IMR-90 (cell line): Measurements from ENCODE around the gene SPANXD. TPM values are rescaled to one million over a fixed set of nuclear protein-coding genes. Genes with fewer than 3 reads are reported as not detected.
"Not testable (repeated sequence)": the region's sequence is repeated elsewhere in the genome, so short reads cannot be mapped to it uniquely, and the experiment has no call there.

Experiments
- ATAC-seq: fragments of 200-7000 bp; cut with Tn5 transposase; 2 replicates; pipeline ENCODE4 v1.9.1; 2020; ENCODE audit warnings: low read depth, mild to moderate bottlenecking, moderate library complexity
- Bru-seq: library from RNA; stranded (reverse); fragments of 400-500 nt; gene quantifications from one replicate; lab custom pipeline; 2021; lab: Mats Ljungman, UMichigan
- BruChase-seq, 2 experiments: library from RNA; stranded (reverse); fragments of 400-500 nt; gene quantifications; one replicate each; lab custom pipeline; 2021; lab: Mats Ljungman, UMichigan
- BruUV-seq: library from RNA; stranded (reverse); fragments of 400-500 nt; replicated peaks from 2 replicates; lab custom pipeline; 2021; lab: Mats Ljungman, UMichigan
- CTCF ChIA-PET: fragments of 300-600 bp; formaldehyde crosslinking; extraction: SDS; loops from one replicate; lab custom pipeline; 2021; ENCODE audit warnings: antibody characterized with exemption; lab: Yijun Ruan, JAX
- POLR2A ChIA-PET: fragments of 300-600 bp; sonication (Branson Sonifier 250); formaldehyde crosslinking; loops from one replicate; lab custom pipeline; 2022; ENCODE audit warnings: antibody characterized with exemption; ENCODE audit not compliant: unreplicated experiment; lab: Charles Lee
- DNase-seq: peaks from one replicate; pipeline ENCODE4 v3.0.0; 2013
- H2AFZ ChIP-seq: replicated peaks from 2 replicates; pipeline ENCODE3; 2013; ENCODE audit warnings: low read length, mild to moderate bottlenecking; ENCODE audit not compliant: poor library complexity
- H2AK5ac ChIP-seq: 2 replicates; pipeline ENCODE4 v1.6.1; 2013; ENCODE audit warnings: low read depth, low read length, inconsistent platforms
- H2AK9ac ChIP-seq: replicated peaks from 2 replicates; pipeline ENCODE3; 2013; ENCODE audit warnings: mild to moderate bottlenecking, low read depth, low read length, moderate library complexity; ENCODE audit not compliant: poor library complexity
- H2BK120ac ChIP-seq: 2 replicates; pipeline ENCODE4 v1.6.1; 2013; ENCODE audit warnings: low read depth, low read length, inconsistent platforms
- H2BK15ac ChIP-seq: 3 replicates; pipeline ENCODE4 v1.6.1; 2013; ENCODE audit warnings: low read depth, low read length, inconsistent platforms
- H2BK20ac ChIP-seq: 2 replicates; pipeline ENCODE4 v1.6.1; 2013; ENCODE audit warnings: low read depth, mild to moderate bottlenecking, inconsistent platforms, low read length, moderate library complexity
- H2BK5ac ChIP-seq: 2 replicates; pipeline ENCODE4 v1.6.1; 2013; ENCODE audit warnings: mild to moderate bottlenecking, low read depth, low read length, inconsistent platforms; ENCODE audit not compliant: poor library complexity, severe bottlenecking
- H3K14ac ChIP-seq: replicated peaks from 2 replicates; pipeline ENCODE4 v1.6.1; 2013; ENCODE audit warnings: low read depth, low read length, inconsistent platforms
- H3K18ac ChIP-seq: 2 replicates; pipeline ENCODE4 v1.6.1; 2013; ENCODE audit warnings: low read depth, low read length, control low read depth
- H3K23ac ChIP-seq: 2 replicates; pipeline ENCODE4 v1.6.1; 2013; ENCODE audit warnings: low read depth, low read length, inconsistent platforms
- H3K27ac ChIP-seq: 2 replicates; pipeline ENCODE4 v1.5.1; 2013; ENCODE audit warnings: mild to moderate bottlenecking, control low read depth, low read length; ENCODE audit not compliant: insufficient read depth
- H3K27me3 ChIP-seq: 2 replicates; pipeline ENCODE4 v1.6.1; 2013; ENCODE audit warnings: low read length; ENCODE audit not compliant: control insufficient read depth, insufficient read depth
- H3K36me3 ChIP-seq: 2 replicates; pipeline ENCODE4 v1.6.1; 2013; ENCODE audit warnings: low read length, mixed read lengths; ENCODE audit not compliant: control insufficient read depth, insufficient read depth
- H3K4ac ChIP-seq: 2 replicates; pipeline ENCODE4 v1.6.1; 2013; ENCODE audit warnings: low read depth, low read length, inconsistent platforms
- H3K4me1 ChIP-seq: 2 replicates; pipeline ENCODE4 v1.6.1; 2013; ENCODE audit warnings: low read length, mixed read lengths; ENCODE audit not compliant: control insufficient read depth, insufficient read depth
- H3K4me2 ChIP-seq: 2 replicates; pipeline ENCODE4 v1.6.1; 2013; ENCODE audit warnings: low read depth, mild to moderate bottlenecking, control low read depth, low read length, moderate library complexity
- H3K4me3 ChIP-seq: 2 replicates; pipeline ENCODE4 v1.5.1; 2013; ENCODE audit warnings: low read depth, mild to moderate bottlenecking, control low read depth, low read length, moderate library complexity; ENCODE audit not compliant: insufficient read depth
- H3K56ac ChIP-seq: 2 replicates; pipeline ENCODE4 v1.6.1; 2013; ENCODE audit warnings: low read length, inconsistent platforms; ENCODE audit not compliant: insufficient read depth; ENCODE audit errors: extremely low read depth
- H3K79me1 ChIP-seq, 2 experiments: 2 replicates each; pipeline ENCODE4 v1.6.1; 2013; ENCODE audit warnings: low read length in 2 of 2, inconsistent platforms in 1 of 2, low read depth in 1 of 2
- H3K9ac ChIP-seq: 2 replicates; pipeline ENCODE4 v1.6.1; 2013; ENCODE audit warnings: low read depth, low read length, control low read depth
- H3K9me1 ChIP-seq: 2 replicates; pipeline ENCODE4 v1.6.1; 2013; ENCODE audit warnings: low read length, inconsistent platforms; ENCODE audit not compliant: insufficient read depth
- H3K9me3 ChIP-seq: 2 replicates; pipeline ENCODE4 v1.6.1; 2013; ENCODE audit warnings: low read length; ENCODE audit not compliant: control insufficient read depth, insufficient read depth
- H4K20me1 ChIP-seq: 2 replicates; pipeline ENCODE4 v1.6.1; 2013; ENCODE audit warnings: low read length, inconsistent platforms; ENCODE audit not compliant: insufficient read depth
- H4K5ac ChIP-seq: 2 replicates; pipeline ENCODE4 v1.6.1; 2013; ENCODE audit warnings: mild to moderate bottlenecking, low read depth, low read length, control low read depth
- H4K8ac ChIP-seq, 2 experiments: 2 replicates each; pipeline ENCODE4 v1.6.1; 2013; ENCODE audit warnings: low read depth in 2 of 2, low read length in 2 of 2, control low read depth in 1 of 2, inconsistent platforms in 1 of 2
- H4K91ac ChIP-seq: 2 replicates; pipeline ENCODE4 v1.6.1; 2013; ENCODE audit warnings: low read depth, low read length, inconsistent platforms; ENCODE audit not compliant: insufficient read depth
- WGBS, 2 experiments: methylation state at CpG; one replicate each; pipeline versions ENCODE4 v1.1.5 to v1.1.7; 2013; ENCODE audit warnings: missing lambda C conversion rate in 2 of 2; ENCODE audit not compliant: insufficient read length in 1 of 2; ENCODE audit errors: extremely low coverage in 2 of 2; 5-methylcytosine and 5-hydroxymethylcytosine counted together
- dilution Hi-C: fragments of 300-500 bp; cut with HindIII; formaldehyde crosslinking; loops from one replicate; pipeline ENCODE4 v1.14.3; 2018; ENCODE audit warnings: low sequenced_read_pairs; ENCODE audit not compliant: unreplicated experiment
- in situ Hi-C: fragments of 300-500 bp; cut with MboI; formaldehyde crosslinking; loops from 3 replicates; pipeline ENCODE4 v1.14.3; 2019; ENCODE audit warnings: low sequenced_read_pairs, inconsistent platforms, mixed read lengths
- intact Hi-C: fragments of 100-400 bp; cut with micrococcal nuclease; formaldehyde crosslinking; loops from 2 replicates; pipeline ENCODE4 v1.10.0; 2022
- long read RNA-seq: library from polyadenylated mRNA; unstranded; transcript quantifications from one replicate; pipeline ENCODE4 v2.0.0, GENCODE V29; 2021; ENCODE audit not compliant: unreplicated experiment
- polyA plus RNA-seq, 3 experiments: library from polyadenylated mRNA; depleted of rRNA; stranded (reverse); fragments of >200 nt; gene quantifications; 2 replicates each; pipeline ENCODE4 v1.2.3, GENCODE V29; 2012; ENCODE audit warnings: low replicate concordance in 1 of 3
- total RNA-seq: library from RNA; depleted of rRNA; stranded (reverse); fragments of >200 nt; gene quantifications from 2 replicates; pipeline ENCODE4 v1.2.3, GENCODE V29; 2012; rRNA removed

SPANXD gene, protein sequence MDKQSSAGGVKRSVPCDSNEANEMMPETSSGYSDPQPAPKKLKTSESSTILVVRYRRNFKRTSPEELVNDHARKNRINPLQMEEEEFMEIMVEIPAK
- total RNA-seq (not detected in 2 replicates), polyA plus RNA-seq (2012; rRNA removed) (not detected in 2 replicates), Bru-seq, nascent RNA (not detected), BruChase-seq, experiment 1, labeled RNA remaining after a 6-hour chase (not detected), BruChase-seq, experiment 2, labeled RNA remaining after a 2-hour chase (not detected)
- not detected in 2 replicates for polyA plus RNA-seq (2012; cell fraction: cytosol; rRNA removed)
- not detected in 2 replicates for polyA plus RNA-seq (2012; cell fraction: nucleus; rRNA removed; ENCODE audit: low replicate concordance)
- long read RNA-seq: 0 reads

DNA sequence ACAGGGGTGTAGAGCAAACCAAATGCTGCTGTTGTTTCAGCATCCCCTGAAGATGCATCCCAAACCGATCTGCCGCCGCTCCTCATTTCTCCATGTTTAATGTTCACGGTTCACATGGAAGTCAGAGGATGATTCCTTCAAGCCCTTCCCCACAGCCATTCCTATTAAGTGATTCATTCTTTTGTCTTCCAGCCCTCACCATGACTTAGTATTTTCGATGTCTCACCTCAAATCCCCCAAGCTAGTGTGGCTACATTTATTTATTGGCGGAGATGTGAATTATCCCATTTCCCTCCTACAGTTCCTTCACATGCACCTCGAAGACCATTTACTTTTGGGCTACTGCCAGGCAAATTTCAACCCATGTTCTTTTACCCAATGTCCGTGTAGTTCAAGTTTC lies at the start of gene SPANXD:
Gene SPANXD, minus strand, starts transcription at position 101 of the 400 bp plus-strand sequence. CDS start 334 bp downstream, outside the sequence.
- WGBS, 2 experiments: no CpG with 5 or more reads among the region's 8 CpGs
- DNase-seq, CTCF ChIA-PET, H3K36me3 ChIP-seq, H2AK5ac ChIP-seq, H3K27ac ChIP-seq, in situ Hi-C loops, dilution Hi-C loops, intact Hi-C loops, H4K5ac ChIP-seq, H3K27me3 ChIP-seq, H4K8ac ChIP-seq, H4K91ac ChIP-seq, H3K4me3 ChIP-seq, H3K9me1 ChIP-seq, H3K18ac ChIP-seq, H3K4me2 ChIP-seq, H2BK5ac ChIP-seq, H2AK9ac ChIP-seq, H3K79me1 ChIP-seq, H3K14ac ChIP-seq, H3K4me1 ChIP-seq, H4K20me1 ChIP-seq, H3K56ac ChIP-seq, H2BK15ac ChIP-seq, ATAC-seq, H3K23ac ChIP-seq, H3K9ac ChIP-seq, POLR2A ChIA-PET, H3K9me3 ChIP-seq, H2BK120ac ChIP-seq, BruUV-seq, H2AFZ ChIP-seq, H2BK20ac ChIP-seq, H3K4ac ChIP-seq: not testable (repeated sequence)
